Erythroblast (primary cell): ENCODE measurements around the gene INPP5K.

Experiments used
- GATA1 ChIP-seq: IDR thresholded peaks from 2 replicates; pipeline ENCODE4 v1.6.1; 2011; ENCODE audit warnings: low read depth, mild to moderate bottlenecking, control low read depth, low read length, moderate library complexity
- POLR2A ChIP-seq: IDR thresholded peaks from 2 replicates; pipeline ENCODE4 v1.6.1; 2011; ENCODE audit warnings: mild to moderate bottlenecking, low read length

- TF ChIP-seq POLR2A (no peak), GATA1 (no peak)
These were observed 43.9 kb upstream of the INPP5K start for GRCh38 chr17:1560101-1560857.
